Prostate gland (tissue), 2 donors: ENCODE data around the gene CCDC102B.

Experiments used
- POLR2A ChIP-seq: fragments of 450-650 bp; IDR thresholded peaks from one replicate; pipeline ENCODE4 v1.6.1; 2016; ENCODE audit warnings: antibody characterized with exemption, mild to moderate bottlenecking
- POLR2AphosphoS5 ChIP-seq: sonication (generic); formaldehyde crosslinking; IDR thresholded peaks from one replicate; pipeline ENCODE4 v1.6.1; 2017; ENCODE audit warnings: antibody characterized with exemption
- TF ChIP-seq, protein P1 (sequence below), 4 experiments: fragments of 200-600 bp in 2 of 4; fragments of 450-650 bp in 2 of 4; sonication (generic) in 2 of 4; IDR thresholded peaks; 1 replicate in 3 of 4; 2 replicates in 1 of 4; pipeline ENCODE4 v1.5.1; 2016 to 2019; ENCODE audit warnings: antibody characterized with exemption in 4 of 4, mild to moderate bottlenecking in 2 of 4, moderate library complexity in 2 of 4

DNA sequence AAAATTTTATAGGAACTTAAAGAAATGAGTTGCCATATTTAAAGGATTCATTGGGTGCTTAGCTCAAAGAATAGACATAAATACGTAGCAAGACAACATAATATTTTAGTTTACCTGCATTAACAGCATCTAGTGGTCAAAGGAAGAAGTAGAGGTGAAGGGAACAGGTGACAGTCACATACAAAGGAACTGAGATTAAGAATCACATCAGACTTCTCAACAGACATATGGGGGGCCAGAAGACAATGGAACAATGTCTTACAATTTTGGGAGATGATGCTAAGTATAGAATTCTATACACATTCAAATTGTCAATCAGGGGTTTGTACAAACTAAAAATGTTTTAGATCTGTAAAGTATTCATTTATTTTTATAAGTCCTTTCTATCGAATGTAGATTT, 38.6 kb upstream of the CCDC102B start:
- TF ChIP-seq, protein P1, sequence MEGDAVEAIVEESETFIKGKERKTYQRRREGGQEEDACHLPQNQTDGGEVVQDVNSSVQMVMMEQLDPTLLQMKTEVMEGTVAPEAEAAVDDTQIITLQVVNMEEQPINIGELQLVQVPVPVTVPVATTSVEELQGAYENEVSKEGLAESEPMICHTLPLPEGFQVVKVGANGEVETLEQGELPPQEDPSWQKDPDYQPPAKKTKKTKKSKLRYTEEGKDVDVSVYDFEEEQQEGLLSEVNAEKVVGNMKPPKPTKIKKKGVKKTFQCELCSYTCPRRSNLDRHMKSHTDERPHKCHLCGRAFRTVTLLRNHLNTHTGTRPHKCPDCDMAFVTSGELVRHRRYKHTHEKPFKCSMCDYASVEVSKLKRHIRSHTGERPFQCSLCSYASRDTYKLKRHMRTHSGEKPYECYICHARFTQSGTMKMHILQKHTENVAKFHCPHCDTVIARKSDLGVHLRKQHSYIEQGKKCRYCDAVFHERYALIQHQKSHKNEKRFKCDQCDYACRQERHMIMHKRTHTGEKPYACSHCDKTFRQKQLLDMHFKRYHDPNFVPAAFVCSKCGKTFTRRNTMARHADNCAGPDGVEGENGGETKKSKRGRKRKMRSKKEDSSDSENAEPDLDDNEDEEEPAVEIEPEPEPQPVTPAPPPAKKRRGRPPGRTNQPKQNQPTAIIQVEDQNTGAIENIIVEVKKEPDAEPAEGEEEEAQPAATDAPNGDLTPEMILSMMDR (IDR thresholded peaks at IDR 0.05) = no peak
- TF ChIP-seq POLR2AphosphoS5 (no peak), POLR2A (no peak)
